Nephron (organoid): Measurements from ENCODE around the gene PRKD3.

Experiments
- H3K27ac Mint-ChIP-seq, 3 experiments: 2 replicates each; pipeline ENCODE4 v1.8.0; 2020; ENCODE audit warnings: mixed read lengths in 3 of 3, mild to moderate bottlenecking in 2 of 3, moderate library complexity in 1 of 3
- H3K27me3 Mint-ChIP-seq: 2 replicates; pipeline ENCODE4 v1.8.0; 2021; ENCODE audit warnings: low read depth, mild to moderate bottlenecking, moderate library complexity, mixed read lengths
- H3K36me3 Mint-ChIP-seq: 2 replicates; pipeline ENCODE4 v1.8.0; 2020; ENCODE audit warnings: low read depth, mixed read lengths
- H3K4me1 Mint-ChIP-seq: 2 replicates; pipeline ENCODE4 v1.8.0; 2020; ENCODE audit warnings: mixed read lengths
- H3K4me3 Mint-ChIP-seq, 3 experiments: 2 replicates each; pipeline ENCODE4 v1.8.0; 2020; ENCODE audit warnings: mild to moderate bottlenecking in 3 of 3, mixed read lengths in 3 of 3, moderate library complexity in 2 of 3
- H3K9me3 Mint-ChIP-seq: 2 replicates; pipeline ENCODE4 v1.8.0; 2020; ENCODE audit warnings: mixed read lengths
- CTCF ChIP-seq, 3 experiments: fragments of 200-600 bp; sonication (generic); IDR thresholded peaks; one replicate each; pipeline ENCODE4 v1.5.0; 2021; ENCODE audit warnings: antibody characterized with exemption in 3 of 3; ENCODE audit not compliant: unreplicated experiment in 3 of 3

Gene PRKD3

GRCh38 chr2:37324786-37325624 is at the start of gene PRKD3:
Gene PRKD3 (minus strand): TSS chr2:37324833. CDS start chr2:37316524, 8,309 bp downstream.
- no peaks in the 10 kb centered on the region for H3K9me3 Mint-ChIP-seq
- peaks cover 23% of the 10 kb centered on the region for H3K4me1 Mint-ChIP-seq
- peak within 1 kb of the TSS; percentile 98 to 100 (median 100) for H3K4me3 Mint-ChIP-seq
- peak within 1 kb of the TSS; percentile 98 to 100 (median 98) for H3K27ac Mint-ChIP-seq
- no peak for TF ChIP-seq CTCF (IDR thresholded peaks at IDR 0.05; ENCODE audit: unreplicated experiment in 3 of 3)
- H3K27me3 Mint-ChIP-seq = peaks cover 3% of the 10 kb centered on the region
- H3K36me3 Mint-ChIP-seq = no peaks in the 10 kb centered on the region

DNA sequence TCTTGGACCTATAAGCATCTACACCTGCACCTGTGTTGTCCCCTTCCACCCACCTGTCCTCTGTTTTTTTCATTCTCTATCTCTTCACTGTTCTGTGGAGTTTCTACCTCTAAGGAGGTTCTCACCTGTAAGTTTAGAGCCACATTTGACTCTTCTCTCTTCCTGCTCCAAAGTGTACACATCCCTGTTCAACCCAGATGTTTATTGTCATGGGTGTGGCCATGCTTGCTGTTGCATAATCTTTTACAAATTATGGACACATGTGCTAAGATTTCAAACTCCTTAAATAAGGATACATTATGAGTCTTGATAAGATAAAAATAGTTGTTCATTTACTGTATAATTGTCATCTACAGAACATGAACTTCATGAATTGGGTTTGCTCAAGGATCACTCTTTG is 47.4 kb upstream of the PRKD3 start:
- Mint-ChIP-seq H3K4me1 (peaks cover 12% of the 10 kb centered on the region), H3K36me3 (no peaks in the 10 kb centered on the region), H3K9me3 (no peaks in the 10 kb centered on the region), H3K27me3 (peaks cover 5% of the 10 kb centered on the region), H3K4me3 (no peak overlapping the region), H3K27ac (no peak overlapping the region)
- TF ChIP-seq CTCF (IDR thresholded peaks at IDR 0.05; ENCODE audit: unreplicated experiment in 3 of 3) = no peak

DNA sequence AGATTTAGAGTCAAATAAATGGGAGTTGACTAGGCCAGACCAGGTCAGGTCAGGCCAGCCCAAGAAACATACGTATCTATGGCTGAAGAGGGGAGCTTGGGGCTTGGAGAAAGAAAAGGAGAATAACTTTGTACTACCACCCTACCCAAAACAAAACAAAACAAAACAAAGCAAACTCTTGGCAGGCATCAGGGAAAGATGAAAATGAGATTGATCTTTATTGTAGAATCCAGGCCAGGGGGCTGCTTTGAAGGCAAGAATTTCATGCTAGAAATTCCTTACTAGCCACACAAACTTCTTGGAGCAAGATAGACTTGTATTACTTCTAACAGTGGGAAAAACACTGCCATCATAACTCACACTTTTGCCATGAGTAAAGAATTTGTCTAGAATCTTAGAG is 46.0 kb upstream of the PRKD3 start:
- H3K27me3 Mint-ChIP-seq = peaks cover 5% of the 10 kb centered on the region
- no peak overlapping the region for H3K4me3 Mint-ChIP-seq
- H3K9me3 Mint-ChIP-seq = no peaks in the 10 kb centered on the region
- no peak for TF ChIP-seq CTCF (IDR thresholded peaks at IDR 0.05; ENCODE audit: unreplicated experiment in 3 of 3)
- H3K27ac Mint-ChIP-seq = no peak overlapping the region
- no peaks in the 10 kb centered on the region for H3K36me3 Mint-ChIP-seq
- H3K4me1 Mint-ChIP-seq = no peaks in the 10 kb centered on the region

- H3K36me3 Mint-ChIP-seq = no peaks in the 10 kb centered on the region
- TF ChIP-seq CTCF (IDR thresholded peaks at IDR 0.05; ENCODE audit: unreplicated experiment in 3 of 3) = no peak
- no peaks in the 10 kb centered on the region for H3K27me3 Mint-ChIP-seq
- no peak overlapping the region for H3K4me3 Mint-ChIP-seq
- no peaks in the 10 kb centered on the region for H3K9me3 Mint-ChIP-seq
- H3K27ac Mint-ChIP-seq = no peak overlapping the region
- H3K4me1 Mint-ChIP-seq = no peaks in the 10 kb centered on the region
Observed at GRCh38 chr2:37367984-37368383, 43.4 kb upstream of the PRKD3 start.

DNA sequence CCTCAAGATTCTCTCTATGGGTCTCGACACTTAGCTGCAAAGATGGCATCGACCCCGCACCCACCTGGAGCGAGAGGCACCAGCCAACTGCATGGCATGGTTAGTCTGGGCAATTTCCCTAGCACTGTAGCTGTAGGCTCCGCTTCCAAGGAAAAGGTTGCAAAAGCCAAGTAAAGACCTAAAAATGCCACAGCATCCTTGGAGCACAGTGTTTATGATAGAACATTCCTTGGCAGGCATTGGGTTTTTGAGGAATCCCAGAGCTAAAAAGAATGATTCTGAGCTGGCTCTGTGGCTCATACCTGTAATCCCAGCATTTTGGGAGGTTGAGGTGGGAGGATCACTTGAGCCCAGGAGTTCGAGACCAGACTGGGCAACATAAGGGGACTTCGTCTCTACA is 42.7 kb upstream of the PRKD3 start:
- H3K4me1 Mint-ChIP-seq = no peaks in the 10 kb centered on the region
- H3K27me3 Mint-ChIP-seq = peaks cover 4% of the 10 kb centered on the region
- H3K9me3 Mint-ChIP-seq = no peaks in the 10 kb centered on the region
- TF ChIP-seq CTCF (IDR thresholded peaks at IDR 0.05; ENCODE audit: unreplicated experiment in 3 of 3) = no peak
- H3K4me3 Mint-ChIP-seq = no peak overlapping the region
- no peaks in the 10 kb centered on the region for H3K36me3 Mint-ChIP-seq
- H3K27ac Mint-ChIP-seq = no peak overlapping the region

- TF ChIP-seq CTCF (IDR thresholded peaks at IDR 0.05; ENCODE audit: unreplicated experiment in 3 of 3) = no peak
- Mint-ChIP-seq H3K4me3 (no peak overlapping the region), H3K9me3 (no peaks in the 10 kb centered on the region), H3K27me3 (peaks cover 5% of the 10 kb centered on the region), H3K36me3 (no peaks in the 10 kb centered on the region), H3K27ac (no peak overlapping the region), H3K4me1 (no peaks in the 10 kb centered on the region)
Observed at GRCh38 chr2:37366773-37367172, 42.1 kb upstream of the PRKD3 start.
